Myocyte (in vitro differentiated cells): Measurements from ENCODE around the gene TNNI3. TPM values are rescaled to one million over a fixed set of nuclear protein-coding genes. Genes with fewer than 3 reads are reported as not detected.
"Not testable (repeated sequence)": the region's sequence is repeated elsewhere in the genome, so short reads cannot be mapped to it uniquely, and the experiment has no call there.

Experiments
- DNase-seq: peaks from one replicate; pipeline ENCODE4 v3.0.0-alpha.2; 2012; ENCODE audit warnings: low read depth
- total RNA-seq: library from RNA; depleted of rRNA; stranded (reverse); fragments of >200 nt; gene quantifications from 2 replicates; pipeline ENCODE4 v1.2.3, GENCODE V29; 2014

Gene TNNI3
- total RNA-seq, 1 donor from 2014 or later: 1.5 TPM

DNA sequence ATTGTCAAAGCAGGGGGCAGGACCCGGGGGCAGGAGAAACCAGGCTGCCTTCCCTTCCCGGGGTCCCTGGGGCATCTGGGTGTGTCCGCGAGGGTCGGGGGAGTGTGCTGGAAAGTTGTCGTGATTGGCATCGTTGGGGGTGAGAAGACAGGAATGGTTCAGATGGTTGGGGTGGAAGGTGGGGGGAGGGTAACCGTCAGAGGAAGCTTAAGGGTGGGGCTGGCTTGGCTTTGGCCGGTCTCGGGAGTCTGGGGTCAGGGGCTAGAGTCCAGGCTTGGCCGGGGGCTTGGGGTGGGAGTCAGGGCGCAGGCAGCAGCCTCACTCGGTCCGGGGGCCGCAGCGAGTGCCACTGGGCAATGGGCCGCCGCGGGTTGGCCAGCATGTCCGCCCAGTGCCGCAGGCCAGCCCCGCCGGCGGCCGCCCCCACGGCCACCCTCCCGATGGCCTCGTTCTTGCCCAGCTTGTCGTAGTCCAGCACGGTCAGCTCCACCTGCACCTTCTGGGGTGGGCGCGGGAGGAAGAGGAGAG lies 15.7 kb upstream of the TNNI3 start:
- DNase-seq: no peak

- DNase-seq: no peak
Observed at GRCh38 chr19:55172741-55173140, 15.2 kb upstream of the TNNI3 start.

DNA sequence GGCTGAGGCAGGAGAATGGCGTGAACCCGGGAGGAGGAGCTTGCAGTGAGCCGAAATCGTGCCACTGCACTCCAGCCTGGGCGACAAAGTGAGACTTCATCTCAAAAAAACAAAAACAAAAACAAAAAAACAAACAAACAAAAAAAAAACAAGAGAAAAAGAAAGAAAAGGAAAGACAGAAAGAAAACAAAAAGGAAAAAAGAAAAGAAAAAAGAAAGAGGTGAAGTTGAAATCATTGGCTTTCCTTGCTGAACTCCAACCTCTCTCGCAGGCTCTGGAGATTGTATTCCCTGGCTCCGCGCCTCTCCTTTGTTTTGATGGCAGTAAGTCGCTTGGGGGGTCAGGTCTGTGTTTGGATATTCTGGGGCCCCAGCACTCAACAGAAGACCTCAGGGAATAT lies 14.8 kb upstream of the TNNI3 start:
- DNase-seq: not testable (repeated sequence)

DNA sequence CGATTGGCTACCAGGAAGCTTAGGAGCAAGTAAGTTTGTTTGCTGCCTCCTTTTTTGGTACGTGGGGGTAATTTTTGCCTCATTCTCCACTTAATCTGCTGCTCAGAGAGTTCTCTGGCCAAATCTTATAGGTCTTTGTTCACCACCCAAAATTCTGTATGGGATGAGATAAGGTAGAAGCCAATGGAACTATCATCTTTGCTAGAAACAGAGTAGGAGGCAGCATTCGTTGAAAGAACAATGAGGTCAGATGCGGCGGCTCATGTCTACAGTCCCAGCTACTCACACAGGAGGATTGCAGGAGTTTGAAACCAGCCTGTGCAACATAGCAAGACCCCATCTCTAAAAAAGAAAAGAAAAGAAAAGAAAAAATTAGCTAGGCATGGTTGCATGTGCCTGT lies 13.9 kb upstream of the TNNI3 start:
- DNase-seq: no peak

GRCh38 chr19:55169136-55169535 lies 11.6 kb upstream of the TNNI3 start:
- no peak for DNase-seq

DNA sequence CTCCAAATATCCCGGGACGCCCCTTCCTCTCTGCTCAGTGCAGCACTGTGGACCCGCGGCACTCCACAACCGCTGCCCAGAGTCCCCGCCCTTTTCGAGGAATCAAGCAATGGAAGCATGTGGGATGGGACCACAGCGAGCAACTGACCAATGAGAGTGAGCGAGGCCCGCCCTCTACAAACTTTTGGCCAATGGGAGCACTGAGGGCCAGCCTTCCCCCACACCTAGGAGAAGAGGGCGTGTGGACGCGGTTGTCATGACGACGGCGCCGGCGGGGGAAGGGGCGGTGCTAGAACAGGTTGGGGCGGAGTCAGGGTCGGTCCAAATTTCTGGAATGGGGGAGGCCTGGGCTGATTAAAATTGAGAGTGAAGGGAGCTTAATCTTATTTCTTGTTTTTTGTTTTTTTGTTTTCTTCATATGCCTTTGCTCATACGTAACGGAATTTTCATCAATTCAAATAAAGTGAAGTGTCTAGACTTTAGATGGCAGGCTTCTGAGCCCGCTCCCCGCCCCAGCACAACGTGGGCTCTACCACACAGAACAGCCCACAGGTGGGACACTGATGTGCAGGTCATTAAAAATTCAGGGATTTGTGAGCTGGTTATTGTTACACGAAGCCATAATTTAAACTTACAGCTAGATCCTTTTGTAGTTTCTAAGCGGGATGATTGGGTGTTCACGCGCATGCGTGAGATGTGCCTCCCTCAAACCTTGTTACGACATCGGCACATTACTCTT lies 9.2 kb upstream of the TNNI3 start, which contains the start of gene DNAAF3:
Gene DNAAF3, minus strand, starts transcription at position 84 of the 739 bp plus-strand sequence. CDS start 200 bp downstream, outside the sequence.
- peak; percentile 99 for DNase-seq

GRCh38 chr19:55165952-55166529 lies 8.5 kb upstream of the TNNI3 start:
- peak; percentile 87 for DNase-seq

GRCh38 chr19:55161571-55162322 lies 4.2 kb upstream of the TNNI3 start:
- no peak for DNase-seq

- no peak for DNase-seq
Observed at GRCh38 chr19:55160986-55161365, 3.4 kb upstream of the TNNI3 start.

- peak; percentile 89 for DNase-seq
Observed at GRCh38 chr19:55160128-55160985, 2.8 kb upstream of the TNNI3 start.

DNA sequence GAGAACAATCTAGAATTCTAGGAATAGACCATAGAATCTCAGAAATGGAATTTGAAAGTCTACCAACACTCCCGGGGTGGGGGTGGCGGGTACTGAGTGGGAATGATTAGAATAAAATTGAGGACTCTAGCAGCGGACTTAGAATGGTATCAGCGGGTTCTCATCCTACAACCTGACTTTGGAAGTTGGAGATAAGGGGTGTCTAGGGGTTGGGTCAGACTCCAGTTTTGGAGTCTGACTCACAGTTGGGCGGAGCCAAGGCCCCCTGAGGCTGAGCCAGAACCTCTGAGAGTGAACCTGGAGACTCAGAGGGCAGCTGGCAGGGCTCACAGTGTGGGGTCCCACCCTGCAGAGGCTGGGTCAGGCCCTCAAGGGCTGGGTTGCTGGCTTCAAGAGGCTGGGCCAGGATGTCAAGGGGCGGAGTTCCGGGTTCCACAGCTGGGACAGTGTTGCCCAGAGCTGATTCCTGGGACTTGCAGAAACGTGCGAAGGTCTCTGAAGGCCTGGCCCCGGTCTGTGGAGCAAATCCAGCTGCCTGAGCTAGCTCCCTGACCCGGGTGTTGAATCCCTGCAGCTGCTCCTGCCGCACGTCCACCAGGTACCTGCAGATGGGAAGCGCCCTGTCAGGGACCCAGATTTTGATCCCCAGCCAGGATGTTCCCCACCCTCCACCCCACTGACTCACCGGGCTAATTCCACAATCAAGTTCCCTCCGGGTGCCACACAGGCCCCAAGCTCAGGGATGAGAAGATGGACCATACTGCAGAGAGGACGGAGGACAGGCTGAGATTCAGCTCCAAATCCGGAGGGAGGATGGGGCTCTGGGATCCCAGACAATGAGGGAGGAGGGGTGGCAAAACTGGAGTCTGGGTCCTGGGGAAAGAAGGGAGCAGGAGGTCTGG lies 1.6 kb upstream of the TNNI3 start:
- DNase-seq: peak; percentile 93

GRCh38 chr19:55158423-55158822 lies 891 bp upstream of the TNNI3 start:
- DNase-seq: no peak

DNA sequence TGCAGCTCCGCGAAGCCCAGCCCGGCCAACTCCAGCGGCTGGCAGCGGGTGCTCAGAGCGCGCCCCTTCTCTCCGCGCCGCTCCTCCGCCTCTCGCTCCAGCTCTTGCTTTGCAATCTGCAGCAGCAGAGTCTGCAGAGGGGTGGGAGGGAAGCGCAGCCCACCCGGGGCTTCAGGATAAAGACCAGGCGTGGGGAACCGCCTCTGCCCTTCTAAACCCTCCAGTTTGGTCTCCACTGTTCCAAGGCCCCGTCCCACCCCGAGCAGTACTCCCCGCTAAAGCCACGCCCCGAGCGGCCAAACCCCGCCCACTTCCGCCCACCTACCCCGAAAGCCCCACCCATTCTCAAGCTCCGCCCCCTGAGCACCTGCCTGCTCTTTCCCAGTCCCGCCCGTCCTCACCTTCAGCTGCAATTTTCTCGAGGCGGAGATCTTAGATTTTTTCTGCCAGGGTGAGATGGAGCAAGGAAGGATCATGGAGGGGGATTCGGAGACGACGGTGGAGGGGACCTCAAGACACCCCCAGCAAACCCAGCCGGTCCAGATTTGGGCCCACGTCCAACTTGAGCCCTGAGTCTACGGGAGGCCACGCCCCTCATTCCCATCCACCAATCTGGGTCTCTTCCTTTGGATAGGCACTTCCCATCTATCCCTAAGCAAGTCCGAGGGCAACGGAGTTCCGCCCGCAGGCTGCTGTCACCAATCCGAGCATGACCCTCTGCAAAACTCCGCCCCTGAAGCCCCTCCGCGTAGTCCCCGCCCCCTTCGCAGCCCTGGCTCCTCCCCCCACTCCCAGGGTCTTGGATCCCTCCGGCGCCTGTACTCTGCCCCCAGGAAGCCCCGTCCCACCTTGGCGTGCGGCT lies 1.1 kb downstream of the TNNI3 start:
- DNase-seq: peak; percentile 56

DNA sequence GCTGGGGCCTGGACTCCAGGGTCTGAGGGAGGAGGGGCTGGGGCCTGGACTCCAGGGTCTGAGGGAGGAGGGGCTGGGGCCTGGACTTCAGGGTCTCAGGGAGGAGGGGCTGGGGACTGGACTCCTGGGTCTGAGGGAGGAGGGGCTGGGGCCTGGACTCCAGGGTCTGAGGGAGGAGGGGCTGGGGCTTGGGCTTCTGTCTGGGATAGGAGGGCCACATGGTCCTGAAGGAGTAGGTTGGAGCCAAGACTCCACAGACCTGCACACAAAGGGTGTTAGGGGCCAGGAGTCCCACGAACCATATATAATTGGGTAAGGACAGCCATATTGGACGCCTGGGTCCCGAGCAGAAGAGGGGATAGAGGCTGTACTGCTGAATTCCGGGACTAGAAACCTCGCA lies 1.7 kb downstream of the TNNI3 start:
- DNase-seq: not testable (repeated sequence)

- DNase-seq: no peak
Observed at GRCh38 chr19:55153652-55154264, 3.8 kb downstream of the TNNI3 start.

DNA sequence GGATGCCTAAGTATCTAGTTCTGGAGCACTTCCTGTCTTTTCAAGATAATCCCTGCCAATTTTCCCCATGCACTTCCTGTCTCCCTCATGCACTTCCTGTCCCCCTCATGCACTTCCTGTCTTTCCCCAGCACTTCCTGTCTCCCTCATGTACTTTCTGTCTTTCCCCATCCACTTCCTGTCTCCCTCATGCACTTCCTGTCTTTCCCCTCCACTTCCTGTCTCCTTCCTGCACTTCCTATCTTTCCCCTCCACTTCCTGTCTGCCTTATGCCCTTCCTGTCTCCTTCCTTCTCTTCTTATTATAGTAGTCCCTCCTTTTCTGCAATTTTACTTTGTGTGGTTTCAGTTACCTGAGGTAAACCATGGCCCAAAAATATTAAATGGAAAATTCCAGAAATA lies 5.5 kb downstream of the TNNI3 start:
- no peak for DNase-seq

- peak; percentile 96 for DNase-seq
Observed at GRCh38 chr19:55149078-55150003, 8.2 kb downstream of the TNNI3 start, which contains the start of gene TNNT1. TSS of gene TNNT1 (minus strand) at chr19:55149206. CDS start at chr19:55147157, 2,049 bp downstream.
